ENCODE results near the gene HAS3.

DNA sequence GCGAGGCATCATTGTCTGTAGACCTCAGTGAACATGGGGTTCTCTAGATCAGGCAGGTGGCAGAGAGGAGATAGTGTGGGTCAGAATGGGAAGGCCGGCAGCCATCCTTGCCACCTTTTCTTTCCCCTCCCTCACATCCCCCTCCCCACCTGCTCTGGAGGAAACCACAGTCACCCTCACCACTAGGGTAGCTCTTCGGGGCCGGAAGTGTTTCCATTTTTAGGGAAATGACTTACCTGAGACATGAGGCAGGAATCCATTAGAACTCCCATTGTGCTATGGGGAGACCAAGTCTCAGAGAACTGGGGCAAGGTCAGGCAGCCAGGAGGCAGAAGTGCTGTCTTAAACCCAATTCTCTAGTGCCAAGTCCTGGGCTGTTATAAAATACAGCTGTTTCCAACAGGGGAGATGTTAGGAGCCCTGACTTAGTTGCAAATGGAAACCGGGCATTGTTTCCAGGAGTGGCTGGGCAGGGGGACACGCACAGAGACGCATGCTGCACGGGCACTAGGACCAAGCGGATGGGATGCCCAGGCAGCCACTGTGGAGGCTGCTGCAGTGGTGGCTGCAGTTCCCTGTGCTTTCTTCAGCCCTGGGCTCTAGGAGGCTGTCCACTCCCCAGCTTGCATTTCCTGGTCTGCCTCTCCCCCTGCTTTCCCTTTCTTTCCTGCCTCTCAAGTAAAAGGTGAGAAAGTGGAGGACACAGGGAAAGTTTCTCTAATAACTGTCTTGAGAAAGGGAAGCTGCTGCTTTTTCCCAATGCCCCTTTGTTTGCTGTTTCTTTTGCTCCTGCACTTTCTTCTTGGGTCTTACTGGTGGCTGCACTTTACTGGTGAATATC, 2.8 kb downstream of the HAS3 start:
- TF ChIP-seq, protein P1, sequence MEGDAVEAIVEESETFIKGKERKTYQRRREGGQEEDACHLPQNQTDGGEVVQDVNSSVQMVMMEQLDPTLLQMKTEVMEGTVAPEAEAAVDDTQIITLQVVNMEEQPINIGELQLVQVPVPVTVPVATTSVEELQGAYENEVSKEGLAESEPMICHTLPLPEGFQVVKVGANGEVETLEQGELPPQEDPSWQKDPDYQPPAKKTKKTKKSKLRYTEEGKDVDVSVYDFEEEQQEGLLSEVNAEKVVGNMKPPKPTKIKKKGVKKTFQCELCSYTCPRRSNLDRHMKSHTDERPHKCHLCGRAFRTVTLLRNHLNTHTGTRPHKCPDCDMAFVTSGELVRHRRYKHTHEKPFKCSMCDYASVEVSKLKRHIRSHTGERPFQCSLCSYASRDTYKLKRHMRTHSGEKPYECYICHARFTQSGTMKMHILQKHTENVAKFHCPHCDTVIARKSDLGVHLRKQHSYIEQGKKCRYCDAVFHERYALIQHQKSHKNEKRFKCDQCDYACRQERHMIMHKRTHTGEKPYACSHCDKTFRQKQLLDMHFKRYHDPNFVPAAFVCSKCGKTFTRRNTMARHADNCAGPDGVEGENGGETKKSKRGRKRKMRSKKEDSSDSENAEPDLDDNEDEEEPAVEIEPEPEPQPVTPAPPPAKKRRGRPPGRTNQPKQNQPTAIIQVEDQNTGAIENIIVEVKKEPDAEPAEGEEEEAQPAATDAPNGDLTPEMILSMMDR (IDR thresholded peaks at IDR 0.05), result no peak
- no peak for TF ChIP-seq POLR2A (IDR thresholded peaks at IDR 0.05)
